ENCODE measurements around the gene TRIM9.

DNA sequence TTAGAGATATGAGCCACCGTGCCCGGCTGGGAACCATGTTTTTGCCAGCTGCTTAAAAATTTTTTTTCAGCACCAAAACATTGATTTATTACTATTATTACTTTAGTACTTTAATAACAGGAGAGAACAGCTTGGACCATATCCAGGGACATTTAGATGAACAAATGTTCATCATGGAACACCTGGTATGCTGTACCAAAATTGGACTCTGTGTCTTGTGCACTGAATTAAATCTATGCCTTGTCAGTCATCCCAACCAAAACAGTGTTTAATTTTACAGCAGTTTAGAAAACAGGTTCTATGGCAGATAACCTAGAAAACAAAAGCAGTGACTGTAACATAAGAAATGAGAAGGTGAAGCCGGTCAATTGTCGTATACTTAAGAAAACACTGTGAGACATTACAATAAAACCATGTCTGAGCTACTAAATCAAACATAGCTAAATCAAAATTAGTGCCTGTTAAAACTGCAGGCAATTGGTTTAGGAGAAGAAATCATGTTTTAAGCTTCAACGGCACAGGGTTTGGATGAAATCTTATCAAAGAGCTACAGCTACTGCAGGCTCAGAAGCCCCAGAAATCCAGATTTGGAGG is 92.4 kb downstream of the TRIM9 start:
- TF ChIP-seq, protein P1, sequence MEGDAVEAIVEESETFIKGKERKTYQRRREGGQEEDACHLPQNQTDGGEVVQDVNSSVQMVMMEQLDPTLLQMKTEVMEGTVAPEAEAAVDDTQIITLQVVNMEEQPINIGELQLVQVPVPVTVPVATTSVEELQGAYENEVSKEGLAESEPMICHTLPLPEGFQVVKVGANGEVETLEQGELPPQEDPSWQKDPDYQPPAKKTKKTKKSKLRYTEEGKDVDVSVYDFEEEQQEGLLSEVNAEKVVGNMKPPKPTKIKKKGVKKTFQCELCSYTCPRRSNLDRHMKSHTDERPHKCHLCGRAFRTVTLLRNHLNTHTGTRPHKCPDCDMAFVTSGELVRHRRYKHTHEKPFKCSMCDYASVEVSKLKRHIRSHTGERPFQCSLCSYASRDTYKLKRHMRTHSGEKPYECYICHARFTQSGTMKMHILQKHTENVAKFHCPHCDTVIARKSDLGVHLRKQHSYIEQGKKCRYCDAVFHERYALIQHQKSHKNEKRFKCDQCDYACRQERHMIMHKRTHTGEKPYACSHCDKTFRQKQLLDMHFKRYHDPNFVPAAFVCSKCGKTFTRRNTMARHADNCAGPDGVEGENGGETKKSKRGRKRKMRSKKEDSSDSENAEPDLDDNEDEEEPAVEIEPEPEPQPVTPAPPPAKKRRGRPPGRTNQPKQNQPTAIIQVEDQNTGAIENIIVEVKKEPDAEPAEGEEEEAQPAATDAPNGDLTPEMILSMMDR (IDR thresholded peaks at IDR 0.05; ENCODE audit: low read depth, low read length), result no peak
- TF ChIP-seq EZH2phosphoT487 (IDR thresholded peaks at IDR 0.05; ENCODE audit: low read depth), result no peak

Measured in OCI-LY3 (cell line).